ENCODE results near the gene KLHL20. TPM values are rescaled to one million over a fixed set of nuclear protein-coding genes. Genes with fewer than 3 reads are reported as not detected.

The KLHL20 gene
- total and polyA plus RNA-seq, 2 of the 8 experiments (the other 6 are each of a cell fraction or from before 2014, with no cell fraction given) = 4.9 to 12.3 TPM

DNA sequence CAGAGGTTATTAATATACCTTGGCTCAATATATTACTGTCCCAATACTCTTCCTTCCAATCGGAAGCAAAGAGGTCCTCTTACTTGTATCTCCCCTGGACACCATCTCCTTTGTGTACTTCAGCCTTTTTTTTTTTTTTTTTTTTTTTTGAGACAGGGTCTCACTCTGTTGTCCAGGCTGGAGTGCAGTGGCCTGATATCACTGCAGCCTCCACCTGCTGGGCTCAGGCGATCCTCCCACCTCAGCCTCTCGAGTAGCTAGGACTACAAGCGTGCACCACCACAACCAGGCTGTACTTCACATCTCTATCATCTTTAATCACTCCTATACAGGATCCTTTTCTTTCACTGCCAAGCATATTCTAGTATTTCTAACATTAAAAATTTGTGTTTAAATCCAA lies 106.9 kb downstream of the KLHL20 start:
- DNase-seq (ENCODE audit: low read depth in 1 of 2, low spot score in 2 of 2) = no peak
- H3K9ac ChIP-seq (replicated peaks in 1 of 4; ENCODE audit: extremely low read depth in 1 of 4, low read depth in 3 of 4, low read length in 3 of 4) = no peak overlapping the region
- no peak overlapping the region for H3K23ac ChIP-seq (ENCODE audit: insufficient read length)
- no peak for FAIRE-seq
- H2BK15ac ChIP-seq (ENCODE audit: low read length) = no peak overlapping the region
- ChIA-PET CTCF (ENCODE audit: partially characterized antibody) (no interaction called here), POLR2A (ENCODE audit: partially characterized antibody) (interaction anchor here (5.2 kb wide), 1 partner anchor 45 kb away, joined by 37 read pairs; the partner anchor contains the start of genes GAS5 and ZBTB37)
- no peaks in the 10 kb centered on the region for H3K27me3 ChIP-seq (replicated peaks in 1 of 4; ENCODE audit: control insufficient read depth in 3 of 4, extremely low read depth in 1 of 4, insufficient read depth in 3 of 4, low read length in 3 of 4)
- WGBS, 2 experiments (ENCODE audit: extremely low coverage in 1 of 2, insufficient coverage in 1 of 2, insufficient read length in 1 of 2, insufficient replicate concordance in 2 of 2, low coverage in 1 of 2, low lambda C conversion rate in 2 of 2, missing lambda C conversion rate in 1 of 2) = 97% methylated on average over 4 of the region's 4 CpGs; no CpG with 5 or more reads in 1 of the 2 experiments
- H2BK12ac ChIP-seq (ENCODE audit: low read depth, low read length) = no peak overlapping the region
- H3K18ac ChIP-seq (ENCODE audit: extremely low read depth, low read length) = no peak overlapping the region
- H3K9me3 ChIP-seq (ENCODE audit: insufficient read depth in 2 of 2, low read depth in 1 of 2, low read length in 1 of 2) = no peaks in the 10 kb centered on the region
- no peak overlapping the region for H2AK5ac ChIP-seq (ENCODE audit: low read depth, low read length)
- H3K36me3 ChIP-seq (ENCODE audit: control insufficient read depth in 2 of 4, insufficient read depth in 4 of 4, low read length in 3 of 4) = no peaks in the 10 kb centered on the region; a peak in 1 of 8 replicates
- H3K27ac ChIP-seq (ENCODE audit: low read depth, low read length) = no peak overlapping the region
- no peak overlapping the region for H3K4ac ChIP-seq (replicated peaks; ENCODE audit: insufficient read length, low read depth, low read length)
- no peak overlapping the region for H2BK5ac ChIP-seq (ENCODE audit: low read depth, low read length)
- no peak overlapping the region for H3K56ac ChIP-seq (replicated peaks; ENCODE audit: insufficient read length, low read depth, low read length)
- H3K4me1 ChIP-seq (replicated peaks in 1 of 4; ENCODE audit: control insufficient read depth in 3 of 4, insufficient read depth in 4 of 4, low read length in 3 of 4) = no peaks in the 10 kb centered on the region; a peak in 3 of 7 replicates
- H3K14ac ChIP-seq (ENCODE audit: insufficient read length) = no peak overlapping the region
- H3K79me1 ChIP-seq (ENCODE audit: low read depth, low read length) = no peaks in the 10 kb centered on the region; the same call in 1 of the 2 replicates
- H2BK120ac ChIP-seq (replicated peaks; ENCODE audit: low read depth, low read length) = no peak overlapping the region
- no peak overlapping the region for H3K4me3 ChIP-seq (ENCODE audit: extremely low read depth in 1 of 4, insufficient read depth in 2 of 4, low read depth in 3 of 4, low read length in 4 of 4)
- H4K8ac ChIP-seq (ENCODE audit: extremely low read depth, insufficient read depth, low read length) = no peak overlapping the region
- H3K4me2 ChIP-seq (ENCODE audit: insufficient read depth in 1 of 2, low read depth in 2 of 2, low read length in 2 of 2) = no peak overlapping the region
- H3K23me2 ChIP-seq (ENCODE audit: low read depth, low read length) = peaks cover 7% of the 10 kb centered on the region
- no peak overlapping the region for H4K5ac ChIP-seq (ENCODE audit: insufficient read length, low read depth, low read length)
- no peak overlapping the region for H2BK20ac ChIP-seq (ENCODE audit: low read length)
- no peak overlapping the region for H4K91ac ChIP-seq (replicated peaks; ENCODE audit: insufficient read length, low read length)
- H3K79me2 ChIP-seq (ENCODE audit: control insufficient read depth in 1 of 2, insufficient read depth in 2 of 2, low read length in 2 of 2) = peaks cover 7 to 66% of the 10 kb centered on the region in 2 experiments
- no peak overlapping the region for H2AFZ ChIP-seq (ENCODE audit: low read length)
- H4K20me1 ChIP-seq (replicated peaks in 1 of 2; ENCODE audit: control insufficient read depth in 1 of 2, insufficient read depth in 2 of 2, low read length in 2 of 2) = no peaks in the 10 kb centered on the region
- no peak for TF ChIP-seq KDM4A (IDR thresholded peaks at IDR 0.05; ENCODE audit: low read depth, low read length, severe bottlenecking)
- TF ChIP-seq TEAD4 (IDR thresholded peaks at IDR 0.05; ENCODE audit: low read depth, low read length) = no peak
- TF ChIP-seq, protein P1, sequence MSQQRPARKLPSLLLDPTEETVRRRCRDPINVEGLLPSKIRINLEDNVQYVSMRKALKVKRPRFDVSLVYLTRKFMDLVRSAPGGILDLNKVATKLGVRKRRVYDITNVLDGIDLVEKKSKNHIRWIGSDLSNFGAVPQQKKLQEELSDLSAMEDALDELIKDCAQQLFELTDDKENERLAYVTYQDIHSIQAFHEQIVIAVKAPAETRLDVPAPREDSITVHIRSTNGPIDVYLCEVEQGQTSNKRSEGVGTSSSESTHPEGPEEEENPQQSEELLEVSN (IDR thresholded peaks at IDR 0.05) = no peak
- TF ChIP-seq SP2 (IDR thresholded peaks at IDR 0.05; ENCODE audit: low read length) = no peak
- no peak for TF ChIP-seq BCL11A (IDR thresholded peaks at IDR 0.05; ENCODE audit: low read depth in 2 of 2, low read length in 2 of 2)
- TF ChIP-seq EP300 (IDR thresholded peaks at IDR 0.05; ENCODE audit: borderline replicate concordance in 1 of 2, low read depth in 2 of 2, low read length in 2 of 2) = no peak
- no peak for TF ChIP-seq ATF2 (IDR thresholded peaks at IDR 0.05; ENCODE audit: low read length)
- no peak for TF ChIP-seq TCF12 (IDR thresholded peaks at IDR 0.05; ENCODE audit: low read depth, low read length)

All from H1 (cell line).